Osteocyte (in vitro differentiated cells): ENCODE data around the gene PLS3. TPM values are rescaled to one million over a fixed set of nuclear protein-coding genes. Genes with fewer than 3 reads are reported as not detected.
A peak's percentile ranks its signal among the peaks of the same experiment; 100 is the strongest.

Source experiments
- DNase-seq: peaks from one replicate; pipeline ENCODE4 v3.0.0; 2021; ENCODE audit warnings: mixed read lengths; ENCODE audit not compliant: unreplicated experiment; ENCODE audit errors: extremely low spot score
- H3K27ac Mint-ChIP-seq: one replicate; pipeline ENCODE4 v1.8.0; 2021; ENCODE audit warnings: mild to moderate bottlenecking, mixed read lengths; ENCODE audit not compliant: unreplicated experiment
- H3K27me3 Mint-ChIP-seq: one replicate; pipeline ENCODE4 v1.8.0; 2021; ENCODE audit warnings: mixed read lengths; ENCODE audit not compliant: unreplicated experiment
- H3K36me3 Mint-ChIP-seq: one replicate; pipeline ENCODE4 v1.8.0; 2021; ENCODE audit warnings: mixed read lengths; ENCODE audit not compliant: unreplicated experiment
- H3K4me1 Mint-ChIP-seq: one replicate; pipeline ENCODE4 v1.8.0; 2021; ENCODE audit warnings: mixed read lengths; ENCODE audit not compliant: unreplicated experiment
- H3K4me3 Mint-ChIP-seq: one replicate; pipeline ENCODE4 v1.8.0; 2021; ENCODE audit warnings: mild to moderate bottlenecking, moderate library complexity, mixed read lengths; ENCODE audit not compliant: unreplicated experiment
- H3K9me3 Mint-ChIP-seq: one replicate; pipeline ENCODE4 v1.8.0; 2021; ENCODE audit warnings: mixed read lengths; ENCODE audit not compliant: unreplicated experiment
- total RNA-seq: library from RNA; stranded (reverse); gene quantifications from 2 replicates; pipeline ENCODE4 v1.2.1, GENCODE V29; 2021
- TF ChIP-seq, protein P1 (sequence below): fragments of 200-600 bp; sonication (generic); IDR thresholded peaks from 2 replicates; pipeline ENCODE4 v1.5.0; 2021; ENCODE audit warnings: antibody characterized with exemption, mild to moderate bottlenecking, moderate library complexity

Gene PLS3
- total RNA-seq, 1 donor from 2014 or later: 530 TPM

DNA sequence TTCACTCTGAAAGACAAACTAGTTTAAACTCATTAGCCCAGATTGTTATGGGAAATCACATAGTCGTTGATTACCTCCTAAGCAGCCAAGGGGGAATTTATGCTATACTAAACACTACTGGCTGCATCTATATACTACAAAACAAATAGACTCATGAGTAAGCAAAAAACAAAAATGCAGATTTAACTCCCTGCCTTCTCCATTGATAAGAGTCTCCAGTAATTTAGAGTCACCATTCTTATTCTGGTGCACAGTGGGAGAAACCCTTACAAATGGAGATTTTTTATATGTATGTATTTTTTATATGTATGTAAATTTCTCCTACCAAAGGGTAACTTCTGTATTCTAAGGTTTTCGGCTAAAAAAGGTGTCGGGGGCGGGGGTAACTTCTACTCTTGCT lies 126.6 kb downstream of the PLS3 start:
- peak; percentile 7 for DNase-seq
- no peak overlapping the region for H3K27ac Mint-ChIP-seq
- H3K4me3 Mint-ChIP-seq: no peak overlapping the region
- no peaks in the 10 kb centered on the region for H3K27me3 Mint-ChIP-seq
- H3K9me3 Mint-ChIP-seq: peaks cover 4% of the 10 kb centered on the region
- TF ChIP-seq, protein P1, sequence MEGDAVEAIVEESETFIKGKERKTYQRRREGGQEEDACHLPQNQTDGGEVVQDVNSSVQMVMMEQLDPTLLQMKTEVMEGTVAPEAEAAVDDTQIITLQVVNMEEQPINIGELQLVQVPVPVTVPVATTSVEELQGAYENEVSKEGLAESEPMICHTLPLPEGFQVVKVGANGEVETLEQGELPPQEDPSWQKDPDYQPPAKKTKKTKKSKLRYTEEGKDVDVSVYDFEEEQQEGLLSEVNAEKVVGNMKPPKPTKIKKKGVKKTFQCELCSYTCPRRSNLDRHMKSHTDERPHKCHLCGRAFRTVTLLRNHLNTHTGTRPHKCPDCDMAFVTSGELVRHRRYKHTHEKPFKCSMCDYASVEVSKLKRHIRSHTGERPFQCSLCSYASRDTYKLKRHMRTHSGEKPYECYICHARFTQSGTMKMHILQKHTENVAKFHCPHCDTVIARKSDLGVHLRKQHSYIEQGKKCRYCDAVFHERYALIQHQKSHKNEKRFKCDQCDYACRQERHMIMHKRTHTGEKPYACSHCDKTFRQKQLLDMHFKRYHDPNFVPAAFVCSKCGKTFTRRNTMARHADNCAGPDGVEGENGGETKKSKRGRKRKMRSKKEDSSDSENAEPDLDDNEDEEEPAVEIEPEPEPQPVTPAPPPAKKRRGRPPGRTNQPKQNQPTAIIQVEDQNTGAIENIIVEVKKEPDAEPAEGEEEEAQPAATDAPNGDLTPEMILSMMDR: no peak
- peaks cover 2% of the 10 kb centered on the region for H3K36me3 Mint-ChIP-seq
- peaks cover 17% of the 10 kb centered on the region for H3K4me1 Mint-ChIP-seq

DNA sequence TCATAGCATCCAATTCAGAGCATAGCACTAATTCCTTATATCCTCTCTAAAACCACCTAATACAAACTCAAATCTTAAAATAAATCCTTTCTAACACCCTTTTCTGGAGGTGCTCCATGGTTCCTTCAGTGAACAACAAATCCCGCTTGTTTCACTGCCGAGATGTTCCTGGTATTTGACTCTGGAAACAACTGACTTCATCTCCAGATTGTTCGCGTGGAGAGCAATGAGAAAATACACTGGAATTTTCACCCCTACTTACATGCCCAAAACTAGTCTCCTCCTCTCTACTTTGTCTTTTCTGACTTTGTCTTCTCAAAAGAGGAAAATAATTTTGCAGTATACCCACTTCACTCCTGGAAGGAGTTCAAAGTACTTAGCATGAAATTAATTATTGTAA lies 129.0 kb downstream of the PLS3 start:
- Mint-ChIP-seq H3K4me1 (peaks cover 17% of the 10 kb centered on the region), H3K27ac (peak overlapping the region; percentile 97), H3K4me3 (peak overlapping the region; percentile 39), H3K36me3 (peaks cover 2% of the 10 kb centered on the region), H3K9me3 (peaks cover 4% of the 10 kb centered on the region), H3K27me3 (peaks cover 21% of the 10 kb centered on the region)
- TF ChIP-seq, protein P1: no peak
- peak; percentile 1 for DNase-seq

DNA sequence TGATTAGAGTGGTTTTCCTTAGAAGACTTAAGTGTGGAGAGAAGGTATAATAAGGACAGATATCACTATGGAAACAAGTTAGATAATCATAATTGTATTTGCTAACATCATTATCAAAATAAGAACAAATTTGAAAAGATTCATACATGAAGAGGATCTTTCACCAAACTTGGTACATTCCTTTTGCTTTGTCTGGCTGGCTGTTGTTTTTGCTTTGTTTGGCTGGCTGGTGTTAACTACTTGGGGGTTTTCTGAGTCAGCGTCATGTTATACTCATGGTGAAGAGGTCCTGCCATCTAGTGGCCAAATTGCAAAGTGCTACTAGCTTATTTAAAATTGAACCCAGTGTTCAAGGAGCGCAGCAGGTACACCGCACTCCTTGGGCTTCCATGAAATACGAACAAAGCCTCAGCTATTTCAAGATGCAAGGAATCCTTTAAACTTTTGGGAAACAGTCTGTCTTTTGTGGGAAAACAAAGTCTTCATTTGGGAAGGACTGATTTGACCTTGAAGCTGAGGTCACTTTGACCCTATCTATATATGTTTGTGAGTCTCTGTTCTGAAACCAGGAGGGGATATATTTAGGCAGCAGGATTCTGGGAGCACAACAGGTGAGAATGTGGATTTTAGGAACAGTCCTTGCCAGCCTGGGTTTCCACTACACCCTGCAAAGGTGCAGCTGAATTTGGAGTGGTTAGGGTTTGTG lies 129.7 kb downstream of the PLS3 start:
- TF ChIP-seq, protein P1: peak; percentile 90
- Mint-ChIP-seq H3K4me3 (peak overlapping the region; percentile 39), H3K9me3 (peaks cover 4% of the 10 kb centered on the region), H3K36me3 (peaks cover 2% of the 10 kb centered on the region), H3K27ac (peak overlapping the region; percentile 97), H3K4me1 (peaks cover 17% of the 10 kb centered on the region), H3K27me3 (peaks cover 27% of the 10 kb centered on the region)
- peak; percentile 89 for DNase-seq

DNA sequence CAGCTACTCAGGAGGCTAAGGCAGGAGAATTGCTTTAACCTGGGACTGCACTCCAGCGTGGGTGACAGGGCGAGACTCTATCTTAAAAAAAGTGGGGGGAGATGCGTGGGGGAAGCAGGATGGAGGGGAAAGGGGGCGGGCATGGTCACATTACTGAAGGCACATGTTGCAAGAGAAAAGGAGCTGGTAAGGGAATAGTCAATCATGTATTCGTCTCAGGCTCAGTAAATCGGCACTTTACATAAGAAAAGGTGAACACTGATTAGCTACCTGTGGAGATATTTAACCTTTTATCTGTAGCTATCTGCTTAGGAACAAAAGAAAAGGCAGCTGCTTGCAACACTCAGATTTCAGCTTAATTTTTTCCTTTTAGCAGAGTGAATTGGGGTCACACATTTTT lies 132.5 kb downstream of the PLS3 start:
- H3K27ac Mint-ChIP-seq: no peak overlapping the region
- H3K9me3 Mint-ChIP-seq: peaks cover 4% of the 10 kb centered on the region
- TF ChIP-seq, protein P1: no peak
- peaks cover 41% of the 10 kb centered on the region for H3K27me3 Mint-ChIP-seq
- no peak overlapping the region for H3K4me3 Mint-ChIP-seq
- DNase-seq: no peak
- peaks cover 2% of the 10 kb centered on the region for H3K36me3 Mint-ChIP-seq
- H3K4me1 Mint-ChIP-seq: peaks cover 14% of the 10 kb centered on the region

DNA sequence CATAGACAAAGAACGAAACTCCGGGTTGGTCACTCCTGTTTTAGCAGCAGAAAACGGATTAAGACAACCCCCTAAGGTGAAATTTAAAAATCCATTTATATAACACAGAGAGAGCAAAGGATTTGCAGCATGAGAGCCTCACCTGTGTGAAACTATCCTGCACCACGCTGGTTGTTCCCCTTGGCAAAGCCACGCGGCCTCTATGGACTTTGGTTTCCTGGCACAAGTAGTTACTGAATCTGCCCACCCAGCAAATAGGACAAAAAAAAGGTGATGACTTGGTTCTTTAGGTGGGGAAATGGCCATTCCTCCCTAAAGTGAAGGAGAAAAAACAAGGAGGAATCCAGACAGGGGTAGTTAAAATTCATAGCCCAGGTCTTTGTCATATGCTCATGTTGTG lies 133.1 kb downstream of the PLS3 start:
- TF ChIP-seq, protein P1: no peak
- Mint-ChIP-seq H3K27me3 (peaks cover 41% of the 10 kb centered on the region), H3K4me3 (no peak overlapping the region), H3K27ac (no peak overlapping the region), H3K4me1 (peaks cover 14% of the 10 kb centered on the region), H3K9me3 (peaks cover 4% of the 10 kb centered on the region), H3K36me3 (peaks cover 2% of the 10 kb centered on the region)
- no peak for DNase-seq
